HG03103 (cell line): ENCODE data around the gene SLC12A3.
A peak's percentile ranks its signal among the peaks of the same experiment; 100 is the strongest.

ENCODE experiments used
- ATAC-seq: cut with Tn5 transposase; IDR thresholded peaks from one replicate; pipeline ENCODE4 v1.9.1; 2021; ENCODE audit warnings: low read depth; ENCODE audit not compliant: unreplicated experiment

SLC12A3 gene

GRCh38 chr16:56888806-56889205 lies 23.8 kb downstream of the SLC12A3 start:
- peak; percentile 70 for ATAC-seq

GRCh38 chr16:56889206-56889605 lies 24.2 kb downstream of the SLC12A3 start:
- no peak for ATAC-seq

GRCh38 chr16:56891685-56892084 lies 26.7 kb downstream of the SLC12A3 start:
- no peak for ATAC-seq

- ATAC-seq: no peak
Observed at GRCh38 chr16:56892705-56893104, 27.7 kb downstream of the SLC12A3 start.

- no peak for ATAC-seq
Observed at GRCh38 chr16:56894331-56894917, 29.4 kb downstream of the SLC12A3 start.

- no peak for ATAC-seq
Observed at GRCh38 chr16:56895813-56896212, 30.8 kb downstream of the SLC12A3 start.

GRCh38 chr16:56896244-56896643 lies 31.2 kb downstream of the SLC12A3 start:
- ATAC-seq: no peak

GRCh38 chr16:56897026-56897799 lies 32.2 kb downstream of the SLC12A3 start:
- ATAC-seq: no peak

- ATAC-seq: no peak
Observed at GRCh38 chr16:56898847-56899246, 33.8 kb downstream of the SLC12A3 start.

- ATAC-seq: no peak
Observed at GRCh38 chr16:56903866-56904265, 38.9 kb downstream of the SLC12A3 start.

GRCh38 chr16:56907401-56907800 lies 42.4 kb downstream of the SLC12A3 start:
- ATAC-seq: no peak

- ATAC-seq: no peak
Observed at GRCh38 chr16:56909527-56909979, 44.5 kb downstream of the SLC12A3 start.

- ATAC-seq: no peak
Observed at GRCh38 chr16:56910112-56910511, 45.1 kb downstream of the SLC12A3 start.

- no peak for ATAC-seq
Observed at GRCh38 chr16:56910654-56911539, 45.9 kb downstream of the SLC12A3 start.

- ATAC-seq: peak; percentile 65
Observed at GRCh38 chr16:56911771-56912571, 47.0 kb downstream of the SLC12A3 start.

GRCh38 chr16:56912746-56913708 lies 48.0 kb downstream of the SLC12A3 start:
- ATAC-seq: no peak

- no peak for ATAC-seq
Observed at GRCh38 chr16:56914896-56915295, 49.9 kb downstream of the SLC12A3 start.

GRCh38 chr16:56915336-56916119 lies 50.5 kb downstream of the SLC12A3 start:
- no peak for ATAC-seq
